ENCODE results near the gene CACNA2D3.

DNA sequence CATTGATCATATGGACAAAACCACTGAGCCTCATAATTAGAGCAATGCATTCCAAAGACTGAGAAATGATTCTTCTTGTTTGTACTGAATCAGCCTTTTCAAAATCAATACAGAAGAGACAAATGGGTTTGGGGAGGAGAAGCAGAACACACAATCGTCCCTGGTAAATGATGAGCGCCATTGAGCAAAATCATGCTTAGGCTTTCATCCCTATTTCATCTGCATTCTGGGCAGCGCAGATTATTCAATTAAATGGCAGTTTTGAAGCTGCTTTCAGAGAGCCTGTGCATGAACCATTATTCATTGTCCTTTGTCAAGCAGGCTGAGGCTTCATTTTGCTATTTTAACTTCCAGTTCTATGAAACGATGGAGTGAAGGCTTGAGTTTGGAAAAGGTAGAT, 371.9 kb downstream of the CACNA2D3 start:
- TF ChIP-seq, protein P1, sequence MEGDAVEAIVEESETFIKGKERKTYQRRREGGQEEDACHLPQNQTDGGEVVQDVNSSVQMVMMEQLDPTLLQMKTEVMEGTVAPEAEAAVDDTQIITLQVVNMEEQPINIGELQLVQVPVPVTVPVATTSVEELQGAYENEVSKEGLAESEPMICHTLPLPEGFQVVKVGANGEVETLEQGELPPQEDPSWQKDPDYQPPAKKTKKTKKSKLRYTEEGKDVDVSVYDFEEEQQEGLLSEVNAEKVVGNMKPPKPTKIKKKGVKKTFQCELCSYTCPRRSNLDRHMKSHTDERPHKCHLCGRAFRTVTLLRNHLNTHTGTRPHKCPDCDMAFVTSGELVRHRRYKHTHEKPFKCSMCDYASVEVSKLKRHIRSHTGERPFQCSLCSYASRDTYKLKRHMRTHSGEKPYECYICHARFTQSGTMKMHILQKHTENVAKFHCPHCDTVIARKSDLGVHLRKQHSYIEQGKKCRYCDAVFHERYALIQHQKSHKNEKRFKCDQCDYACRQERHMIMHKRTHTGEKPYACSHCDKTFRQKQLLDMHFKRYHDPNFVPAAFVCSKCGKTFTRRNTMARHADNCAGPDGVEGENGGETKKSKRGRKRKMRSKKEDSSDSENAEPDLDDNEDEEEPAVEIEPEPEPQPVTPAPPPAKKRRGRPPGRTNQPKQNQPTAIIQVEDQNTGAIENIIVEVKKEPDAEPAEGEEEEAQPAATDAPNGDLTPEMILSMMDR (IDR thresholded peaks at IDR 0.05) = no peak
- TF ChIP-seq POLR2A (IDR thresholded peaks at IDR 0.05) = no peak
